ENCODE data around the gene LCMT1.

- no peak for TF ChIP-seq POLR2AphosphoS5 (IDR thresholded peaks at IDR 0.05)
- no peak for TF ChIP-seq POLR2A (IDR thresholded peaks at IDR 0.05)
Measured at GRCh38 chr16:25219070-25219737, 107.7 kb downstream of the LCMT1 start.

Measured in breast epithelium (tissue), 3 donors.